HepG2 (cell line): ENCODE measurements around the gene PRKAG1. TPM values are rescaled to one million over a fixed set of nuclear protein-coding genes. Genes with fewer than 3 reads are reported as not detected.

ENCODE experiments used
- ATAC-seq: fragments of 200-7000 bp; cut with Tn5 transposase; 3 replicates; pipeline ENCODE4 v1.9.1; 2020; ENCODE audit warnings: mild to moderate bottlenecking, moderate library complexity
- BruUV-seq: library from RNA; stranded (reverse); fragments of 400-500 nt; replicated peaks from 2 replicates; lab custom pipeline; 2021; lab: Mats Ljungman, UMichigan
- CTCF ChIA-PET: fragments of 300-600 bp; formaldehyde crosslinking; extraction: SDS; loops from one replicate; lab custom pipeline; 2021; ENCODE audit warnings: low total read pairs, inconsistent platforms, low intra/inter-chr PET ratio; lab: Yijun Ruan, JAX
- POLR2A ChIA-PET: fragments of 350-600 bp; sonication (Branson Sonifier 250); formaldehyde crosslinking; loops from one replicate; lab custom pipeline; 2020; ENCODE audit warnings: antibody characterized with exemption, inconsistent platforms; lab: Yijun Ruan, JAX
- DNase-seq: peaks from one replicate; pipeline ENCODE4 v3.0.0-alpha.2; 2015; ENCODE audit warnings: low spot score
- FAIRE-seq: peaks from 3 replicates; lab custom pipeline; 2011; peaks lifted over from hg19 to GRCh38; lab: Jason Lieb, UNC
- H2AFZ ChIP-seq: one replicate; pipeline ENCODE4 v1.6.1; 2011; ENCODE audit warnings: low read length, inconsistent platforms
- H3K27ac ChIP-seq: fragments of 300-600 bp; 3 replicates; pipeline ENCODE4 v1.8.0; 2011; ENCODE audit warnings: mixed run types, mild to moderate bottlenecking, mixed read lengths, low read length, inconsistent platforms; ENCODE audit not compliant: insufficient read depth; ENCODE audit errors: extremely low read length
- H3K27me3 ChIP-seq, 2 experiments: fragments of 200-600 bp in 1 of 2; 2 replicates in 1 of 2; 3 replicates in 1 of 2; pipeline versions ENCODE4 v1.6.0 to v1.8.0; 2011; ENCODE audit warnings: low read length in 2 of 2, mild to moderate bottlenecking in 2 of 2, moderate library complexity in 2 of 2, inconsistent platforms in 1 of 2; ENCODE audit not compliant: insufficient read depth in 2 of 2, control insufficient read depth in 1 of 2
- H3K36me3 ChIP-seq, 2 experiments: fragments of 200-600 bp in 1 of 2; replicated peaks in 1 of 2; 2 replicates in 1 of 2; 3 replicates in 1 of 2; pipeline versions ENCODE4 v1.5.1 to v1.8.0; 2011; ENCODE audit warnings: low read length in 2 of 2, inconsistent platforms in 1 of 2; ENCODE audit not compliant: insufficient read depth in 2 of 2, control insufficient read depth in 1 of 2
- H3K4me1 ChIP-seq: 2 replicates; pipeline ENCODE4 v1.5.1; 2012; ENCODE audit warnings: low read length, inconsistent platforms; ENCODE audit not compliant: insufficient read depth
- H3K4me2 ChIP-seq: 2 replicates; pipeline ENCODE4 v1.6.0; 2011; ENCODE audit warnings: low read depth, low read length, inconsistent platforms
- H3K4me3 ChIP-seq, 3 experiments: fragments of 200-600 bp in 1 of 3; sonication (generic), shearing (Covaris generic) in 1 of 3; replicated peaks in 1 of 3; 2 replicates each; pipeline ENCODE4 v1.5.1; 2011 to 2016; ENCODE audit warnings: low read length in 3 of 3, inconsistent platforms in 2 of 3, low read depth in 2 of 3, mild to moderate bottlenecking in 2 of 3, control low read depth in 1 of 3, mixed read lengths in 1 of 3; ENCODE audit not compliant: insufficient read depth in 1 of 3
- H3K79me2 ChIP-seq: one replicate; pipeline ENCODE4 v1.6.1; 2011; ENCODE audit warnings: low read length, inconsistent platforms; ENCODE audit not compliant: insufficient read depth
- H3K9ac ChIP-seq: 2 replicates; pipeline ENCODE4 v1.6.0; 2011; ENCODE audit warnings: mild to moderate bottlenecking, low read depth, low read length, inconsistent platforms; ENCODE audit not compliant: insufficient read depth
- H3K9me3 ChIP-seq: 2 replicates; pipeline ENCODE4 v1.5.1; 2012; ENCODE audit warnings: mild to moderate bottlenecking, low read length
- H4K20me1 ChIP-seq: 2 replicates; pipeline ENCODE4 v1.6.0; 2011; ENCODE audit warnings: inconsistent platforms, mild to moderate bottlenecking, low read length, moderate library complexity; ENCODE audit not compliant: insufficient read depth
- KMT2A ChIP-seq: sonication (generic); formaldehyde crosslinking; IDR thresholded peaks from 2 replicates; pipeline ENCODE4 v1.4.0; 2020; ENCODE audit warnings: missing genetic modification reagents
- PHF8 ChIP-seq: sonication (generic); formaldehyde crosslinking; IDR thresholded peaks from 2 replicates; pipeline ENCODE4 v1.5.0; 2020; ENCODE audit warnings: missing genetic modification reagents
- SNAI1 ChIP-seq: sonication (generic); formaldehyde crosslinking; IDR thresholded peaks from 2 replicates; pipeline ENCODE4 v1.5.0; 2020; ENCODE audit warnings: mild to moderate bottlenecking, missing genetic modification reagents, borderline replicate concordance
- ZBTB1 ChIP-seq: sonication (generic); formaldehyde crosslinking; IDR thresholded peaks from 2 replicates; pipeline ENCODE4 v1.4.0; 2020; ENCODE audit warnings: missing genetic modification reagents, borderline replicate concordance
- ZNF558 ChIP-seq: sonication (generic); formaldehyde crosslinking; IDR thresholded peaks from 2 replicates; pipeline ENCODE4 v1.9.0; 2022; ENCODE audit warnings: mild to moderate bottlenecking, missing genetic modification reagents, borderline replicate concordance
- ZNF788 ChIP-seq: sonication (generic); formaldehyde crosslinking; IDR thresholded peaks from 2 replicates; pipeline ENCODE4 v1.5.0; 2020; ENCODE audit warnings: mild to moderate bottlenecking, missing genetic modification reagents, borderline replicate concordance
- WGBS: methylation state at CpG from one replicate; pipeline ENCODE4 v1.1.6; 2017; ENCODE audit warnings: low lambda C conversion rate; 5-methylcytosine and 5-hydroxymethylcytosine counted together
- in situ Hi-C: cut with HindIII; loops from 2 replicates; pipeline ENCODE4 v1.10.0; 2017; ENCODE audit warnings: low pct_unique_long_range_greater_than_20kb; ENCODE audit not compliant: extremely low pct_ligation_motif_present
- intact Hi-C: fragments of 100-400 bp; cut with micrococcal nuclease; formaldehyde crosslinking; loops from one replicate; pipeline ENCODE4 v1.10.0; 2022; ENCODE audit not compliant: unreplicated experiment
- polyA plus RNA-seq, 8 experiments: library from polyadenylated mRNA; depleted of rRNA in 3 of 8; stranded (reverse) in 7 of 8; unstranded in 1 of 8; fragments of >200 nt; fragmentation: Illumina TruSeq in 4 of 8; extraction: Trizol in 4 of 8; gene quantifications; 2 replicates each; pipeline versions ENCODE4 v1.2.1 to v1.2.3, GENCODE V29; 2011 to 2016; ENCODE audit warnings: low read depth in 4 of 8, missing spikeins in 1 of 8, mixed read lengths in 1 of 8; ENCODE audit not compliant: insufficient read depth in 1 of 8
- total RNA-seq, 5 experiments: library from RNA; depleted of rRNA; stranded (reverse); fragments of >200 nt; fragmentation: Illumina TruSeq; extraction: Trizol; gene quantifications; 2 replicates each; pipeline ENCODE4 v1.2.3, GENCODE V29; 2016; ENCODE audit warnings: low read depth in 1 of 5
- TF ChIP-seq, protein P1 (sequence below): sonication (generic); formaldehyde crosslinking; IDR thresholded peaks from 2 replicates; pipeline ENCODE4 v1.5.0; 2020; ENCODE audit warnings: mild to moderate bottlenecking, missing genetic modification reagents
- TF ChIP-seq, protein P2 (sequence below): sonication (generic); formaldehyde crosslinking; IDR thresholded peaks from 2 replicates; pipeline ENCODE4 v1.5.0; 2020; ENCODE audit warnings: mild to moderate bottlenecking, missing genetic modification reagents
- TF ChIP-seq, protein P3 (sequence below): sonication (generic); formaldehyde crosslinking; IDR thresholded peaks from 2 replicates; pipeline ENCODE4 v1.5.0; 2020; ENCODE audit warnings: mild to moderate bottlenecking, missing genetic modification reagents, moderate library complexity
- TF ChIP-seq, protein P4 (sequence below): sonication (generic); formaldehyde crosslinking; IDR thresholded peaks from 2 replicates; pipeline ENCODE4 v1.4.0; 2020; ENCODE audit warnings: mild to moderate bottlenecking, missing genetic modification reagents
- TF ChIP-seq, protein P5 (sequence below): sonication (generic); formaldehyde crosslinking; IDR thresholded peaks from 2 replicates; pipeline ENCODE4 v1.5.0; 2020; ENCODE audit warnings: mild to moderate bottlenecking, missing genetic modification reagents, borderline replicate concordance

PRKAG1 gene
- total and polyA plus RNA-seq, 2 of the 13 experiments (the other 11 are each of a cell fraction or from before 2014, with no cell fraction given): 26.1 to 32.8 TPM

DNA sequence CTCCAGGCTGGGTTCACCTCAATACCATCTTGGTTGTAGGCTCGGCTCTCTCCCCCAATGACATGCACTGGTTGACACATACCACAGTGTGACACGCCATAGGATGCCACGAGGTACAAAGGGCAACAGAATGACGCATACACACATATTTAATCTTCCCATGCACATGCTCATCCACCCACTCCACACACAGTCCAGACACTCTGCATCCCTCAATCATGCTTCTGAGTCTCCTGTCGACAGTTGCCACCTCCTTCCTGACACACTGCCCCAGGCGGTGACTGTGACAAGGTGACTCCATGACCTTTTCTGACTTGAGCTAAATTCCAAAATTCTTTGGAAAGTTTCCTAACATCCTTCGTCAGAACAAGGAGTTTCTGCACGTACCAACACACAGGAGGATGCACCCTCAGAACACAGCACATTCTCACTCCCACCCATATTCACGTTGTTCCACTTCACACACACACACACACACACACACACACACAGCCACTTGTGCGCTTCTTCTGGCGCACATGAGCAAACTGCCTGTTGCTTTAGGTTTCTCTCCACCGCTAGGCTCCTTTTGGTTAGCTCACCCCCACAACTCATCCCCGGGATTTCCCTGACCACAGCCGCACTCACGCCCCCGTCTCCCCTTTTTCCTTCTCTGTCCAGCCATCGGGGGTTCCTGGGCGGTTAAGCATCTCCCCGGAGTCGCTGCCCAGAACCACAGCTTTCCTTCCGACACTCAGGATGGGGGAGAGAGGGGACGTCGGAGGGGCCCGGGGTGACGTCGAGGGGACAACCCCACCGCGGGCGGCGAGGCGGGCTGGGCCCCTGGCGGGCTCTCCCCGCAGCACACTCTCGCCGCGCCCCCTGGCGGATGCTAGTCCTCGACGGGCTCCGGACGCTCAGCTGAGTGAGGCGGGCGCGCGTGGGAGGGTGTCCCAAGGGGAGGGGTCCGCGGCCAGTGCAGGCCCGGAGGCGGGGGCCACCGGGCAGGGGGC, 41.0 kb downstream of the PRKAG1 start:
- ChIA-PET POLR2A (no interaction called here), CTCF (interaction anchor here (1.2 kb wide), 2 partner anchors 11 to 19 kb away, joined by 3 to 4 read pairs; no protein-coding TSS in a partner anchor)
- H3K4me3 ChIP-seq: peak overlapping the region; percentile 4 to 69 (median 30); a peak in 3 of 6 replicates
- ATAC-seq (peak; percentile 65), DNase-seq (peak; percentile 59), FAIRE-seq (no peak)
- peaks cover 63% of the 10 kb centered on the region for H3K4me1 ChIP-seq
- intact Hi-C loops (no loop called here), in situ Hi-C loops (no loop called here)
- no peaks in the 10 kb centered on the region for H3K79me2 ChIP-seq
- no peak overlapping the region for H3K27ac ChIP-seq
- H4K20me1 ChIP-seq: peaks cover 9% of the 10 kb centered on the region; the same call in 1 of the 2 replicates
- H2AFZ ChIP-seq: no peak overlapping the region
- WGBS: 27% methylated on average over 33 of the region's 50 CpGs
- H3K36me3 ChIP-seq: no peaks in the 10 kb centered on the region
- H3K27me3 ChIP-seq: peaks cover 30 to 79% of the 10 kb centered on the region in 2 experiments
- H3K9ac ChIP-seq: no peak overlapping the region
- no peaks in the 10 kb centered on the region for H3K9me3 ChIP-seq
- H3K4me2 ChIP-seq: 0 out of 2 replicates have a peak overlapping the region, but pooled peaks have one; percentile 70
- no TSS peak for BruUV-seq
- TF ChIP-seq ZBTB1 (CRISPR knock-in tag) (no peak), ZNF558 (no peak), KMT2A (CRISPR knock-in tag) (0 out of 2 replicates have a peak, but pooled peaks have one; percentile 27), SNAI1 (CRISPR knock-in tag) (no peak), ZNF788 (CRISPR knock-in tag) (no peak), PHF8 (CRISPR knock-in tag) (no peak)
- TF ChIP-seq, protein P1, sequence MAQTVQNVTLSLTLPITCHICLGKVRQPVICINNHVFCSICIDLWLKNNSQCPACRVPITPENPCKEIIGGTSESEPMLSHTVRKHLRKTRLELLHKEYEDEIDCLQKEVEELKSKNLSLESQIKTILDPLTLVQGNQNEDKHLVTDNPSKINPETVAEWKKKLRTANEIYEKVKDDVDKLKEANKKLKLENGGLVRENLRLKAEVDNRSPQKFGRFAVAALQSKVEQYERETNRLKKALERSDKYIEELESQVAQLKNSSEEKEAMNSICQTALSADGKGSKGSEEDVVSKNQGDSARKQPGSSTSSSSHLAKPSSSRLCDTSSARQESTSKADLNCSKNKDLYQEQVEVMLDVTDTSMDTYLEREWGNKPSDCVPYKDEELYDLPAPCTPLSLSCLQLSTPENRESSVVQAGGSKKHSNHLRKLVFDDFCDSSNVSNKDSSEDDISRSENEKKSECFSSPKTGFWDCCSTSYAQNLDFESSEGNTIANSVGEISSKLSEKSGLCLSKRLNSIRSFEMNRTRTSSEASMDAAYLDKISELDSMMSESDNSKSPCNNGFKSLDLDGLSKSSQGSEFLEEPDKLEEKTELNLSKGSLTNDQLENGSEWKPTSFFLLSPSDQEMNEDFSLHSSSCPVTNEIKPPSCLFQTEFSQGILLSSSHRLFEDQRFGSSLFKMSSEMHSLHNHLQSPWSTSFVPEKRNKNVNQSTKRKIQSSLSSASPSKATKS (CRISPR knock-in tag): no peak
- TF ChIP-seq, protein P2, sequence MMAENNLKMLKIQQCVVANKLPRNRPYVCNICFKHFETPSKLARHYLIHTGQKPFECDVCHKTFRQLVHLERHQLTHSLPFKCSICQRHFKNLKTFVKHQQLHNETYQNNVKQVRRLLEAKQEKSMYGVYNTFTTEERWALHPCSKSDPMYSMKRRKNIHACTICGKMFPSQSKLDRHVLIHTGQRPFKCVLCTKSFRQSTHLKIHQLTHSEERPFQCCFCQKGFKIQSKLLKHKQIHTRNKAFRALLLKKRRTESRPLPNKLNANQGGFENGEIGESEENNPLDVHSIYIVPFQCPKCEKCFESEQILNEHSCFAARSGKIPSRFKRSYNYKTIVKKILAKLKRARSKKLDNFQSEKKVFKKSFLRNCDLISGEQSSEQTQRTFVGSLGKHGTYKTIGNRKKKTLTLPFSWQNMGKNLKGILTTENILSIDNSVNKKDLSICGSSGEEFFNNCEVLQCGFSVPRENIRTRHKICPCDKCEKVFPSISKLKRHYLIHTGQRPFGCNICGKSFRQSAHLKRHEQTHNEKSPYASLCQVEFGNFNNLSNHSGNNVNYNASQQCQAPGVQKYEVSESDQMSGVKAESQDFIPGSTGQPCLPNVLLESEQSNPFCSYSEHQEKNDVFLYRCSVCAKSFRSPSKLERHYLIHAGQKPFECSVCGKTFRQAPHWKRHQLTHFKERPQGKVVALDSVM (CRISPR knock-in tag): no peak
- TF ChIP-seq, protein P3, sequence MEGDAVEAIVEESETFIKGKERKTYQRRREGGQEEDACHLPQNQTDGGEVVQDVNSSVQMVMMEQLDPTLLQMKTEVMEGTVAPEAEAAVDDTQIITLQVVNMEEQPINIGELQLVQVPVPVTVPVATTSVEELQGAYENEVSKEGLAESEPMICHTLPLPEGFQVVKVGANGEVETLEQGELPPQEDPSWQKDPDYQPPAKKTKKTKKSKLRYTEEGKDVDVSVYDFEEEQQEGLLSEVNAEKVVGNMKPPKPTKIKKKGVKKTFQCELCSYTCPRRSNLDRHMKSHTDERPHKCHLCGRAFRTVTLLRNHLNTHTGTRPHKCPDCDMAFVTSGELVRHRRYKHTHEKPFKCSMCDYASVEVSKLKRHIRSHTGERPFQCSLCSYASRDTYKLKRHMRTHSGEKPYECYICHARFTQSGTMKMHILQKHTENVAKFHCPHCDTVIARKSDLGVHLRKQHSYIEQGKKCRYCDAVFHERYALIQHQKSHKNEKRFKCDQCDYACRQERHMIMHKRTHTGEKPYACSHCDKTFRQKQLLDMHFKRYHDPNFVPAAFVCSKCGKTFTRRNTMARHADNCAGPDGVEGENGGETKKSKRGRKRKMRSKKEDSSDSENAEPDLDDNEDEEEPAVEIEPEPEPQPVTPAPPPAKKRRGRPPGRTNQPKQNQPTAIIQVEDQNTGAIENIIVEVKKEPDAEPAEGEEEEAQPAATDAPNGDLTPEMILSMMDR (CRISPR knock-in tag): peak; percentile 69
- TF ChIP-seq, protein P4, sequence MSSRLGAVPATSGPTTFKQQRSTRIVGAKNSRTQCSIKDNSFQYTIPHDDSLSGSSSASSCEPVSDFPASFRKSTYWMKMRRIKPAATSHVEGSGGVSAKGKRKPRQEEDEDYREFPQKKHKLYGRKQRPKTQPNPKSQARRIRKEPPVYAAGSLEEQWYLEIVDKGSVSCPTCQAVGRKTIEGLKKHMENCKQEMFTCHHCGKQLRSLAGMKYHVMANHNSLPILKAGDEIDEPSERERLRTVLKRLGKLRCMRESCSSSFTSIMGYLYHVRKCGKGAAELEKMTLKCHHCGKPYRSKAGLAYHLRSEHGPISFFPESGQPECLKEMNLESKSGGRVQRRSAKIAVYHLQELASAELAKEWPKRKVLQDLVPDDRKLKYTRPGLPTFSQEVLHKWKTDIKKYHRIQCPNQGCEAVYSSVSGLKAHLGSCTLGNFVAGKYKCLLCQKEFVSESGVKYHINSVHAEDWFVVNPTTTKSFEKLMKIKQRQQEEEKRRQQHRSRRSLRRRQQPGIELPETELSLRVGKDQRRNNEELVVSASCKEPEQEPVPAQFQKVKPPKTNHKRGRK (CRISPR knock-in tag): 0 out of 2 replicates have a peak, but pooled peaks have one; percentile 37
- TF ChIP-seq, protein P5, sequence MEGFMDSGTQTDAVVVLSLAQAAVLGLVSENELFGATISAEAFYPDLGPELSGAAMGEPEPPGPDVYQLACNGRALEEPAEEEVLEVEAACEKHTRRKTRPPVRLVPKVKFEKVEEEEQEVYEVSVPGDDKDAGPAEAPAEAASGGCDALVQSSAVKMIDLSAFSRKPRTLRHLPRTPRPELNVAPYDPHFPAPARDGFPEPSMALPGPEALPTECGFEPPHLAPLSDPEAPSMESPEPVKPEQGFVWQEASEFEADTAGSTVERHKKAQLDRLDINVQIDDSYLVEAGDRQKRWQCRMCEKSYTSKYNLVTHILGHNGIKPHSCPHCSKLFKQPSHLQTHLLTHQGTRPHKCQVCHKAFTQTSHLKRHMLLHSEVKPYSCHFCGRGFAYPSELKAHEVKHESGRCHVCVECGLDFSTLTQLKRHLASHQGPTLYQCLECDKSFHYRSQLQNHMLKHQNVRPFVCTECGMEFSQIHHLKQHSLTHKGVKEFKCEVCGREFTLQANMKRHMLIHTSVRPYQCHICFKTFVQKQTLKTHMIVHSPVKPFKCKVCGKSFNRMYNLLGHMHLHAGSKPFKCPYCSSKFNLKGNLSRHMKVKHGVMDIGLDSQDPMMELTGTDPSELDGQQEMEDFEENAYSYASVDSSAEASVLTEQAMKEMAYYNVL: no peak
